ENCODE results near the gene DIPK1A.

- TF ChIP-seq POLR2A (IDR thresholded peaks at IDR 0.05) (no peak), CTCF (IDR thresholded peaks at IDR 0.05) (no peak)
Measured at GRCh38 chr1:92989936-92990583, 28.8 kb upstream of the DIPK1A start.

Data from thyroid gland (tissue), 4 donors.